Rectal smooth muscle tissue (tissue), 1 donor: ENCODE data around the gene ARHGEF11.

ENCODE experiments used
- H3K27ac ChIP-seq: one replicate; pipeline ENCODE4 v1.7.0; 2013; ENCODE audit warnings: low read depth, low read length, inconsistent platforms
- H3K27me3 ChIP-seq: one replicate; pipeline ENCODE4 v1.7.0; 2013; ENCODE audit warnings: low read length; ENCODE audit not compliant: control insufficient read depth, insufficient read depth
- H3K36me3 ChIP-seq: one replicate; pipeline ENCODE4 v1.7.0; 2013; ENCODE audit warnings: low read length; ENCODE audit not compliant: control insufficient read depth, insufficient read depth
- H3K4me1 ChIP-seq: one replicate; pipeline ENCODE4 v1.7.0; 2013; ENCODE audit warnings: low read length; ENCODE audit not compliant: control insufficient read depth, insufficient read depth
- H3K4me3 ChIP-seq: one replicate; pipeline ENCODE4 v1.7.0; 2013; ENCODE audit warnings: low read length
- H3K9ac ChIP-seq: one replicate; pipeline ENCODE4 v1.7.0; 2013; ENCODE audit warnings: low read length

Gene ARHGEF11

DNA sequence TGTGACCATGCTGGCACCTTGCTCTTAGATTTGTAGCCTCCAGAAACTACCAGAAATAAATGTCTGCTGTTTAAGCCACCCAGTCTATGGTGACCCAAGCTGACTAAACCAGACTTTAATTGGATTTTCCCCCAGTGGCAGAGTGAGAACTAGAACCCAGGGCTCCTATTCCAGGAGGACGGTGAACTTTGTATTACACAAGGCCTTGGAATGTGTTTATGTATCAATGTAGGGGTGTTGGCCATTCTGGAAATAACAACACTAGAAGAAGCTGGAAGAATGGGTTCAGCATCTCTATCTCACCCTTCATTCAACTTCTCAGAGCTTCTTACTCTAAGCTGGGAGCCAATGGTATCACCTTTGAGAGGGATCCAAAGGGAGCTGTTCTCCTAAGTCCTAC is 37.0 kb downstream of the ARHGEF11 start:
- H3K27me3 ChIP-seq: no peaks in the 10 kb centered on the region
- no peak overlapping the region for H3K27ac ChIP-seq
- no peaks in the 10 kb centered on the region for H3K36me3 ChIP-seq
- H3K9ac ChIP-seq: no peak overlapping the region
- H3K4me3 ChIP-seq: no peak overlapping the region
- peaks cover 3% of the 10 kb centered on the region for H3K4me1 ChIP-seq

DNA sequence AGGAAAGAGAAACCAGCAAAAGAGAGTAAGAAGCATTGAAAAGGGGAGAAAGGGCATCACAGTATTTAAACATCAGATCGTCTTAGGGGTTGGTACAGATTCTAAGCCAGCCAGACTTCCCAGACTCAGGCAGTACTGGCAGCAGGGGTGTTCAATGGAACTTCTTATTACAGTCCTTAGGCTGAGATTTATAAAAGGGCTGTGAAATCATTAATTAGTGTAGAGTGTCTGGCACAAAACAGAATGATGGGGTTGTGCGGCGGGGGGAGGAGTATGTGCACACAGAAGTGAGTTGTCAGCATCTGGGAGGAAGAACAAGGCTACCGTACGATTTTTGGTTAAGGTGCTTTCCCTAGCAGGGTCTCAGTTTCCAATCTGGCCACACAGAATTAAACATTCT is 38.2 kb downstream of the ARHGEF11 start:
- Histone ChIP-seq H3K4me1 (peaks cover 3% of the 10 kb centered on the region), H3K9ac (no peak overlapping the region), H3K4me3 (no peak overlapping the region), H3K27me3 (no peaks in the 10 kb centered on the region), H3K36me3 (no peaks in the 10 kb centered on the region), H3K27ac (no peak overlapping the region)

DNA sequence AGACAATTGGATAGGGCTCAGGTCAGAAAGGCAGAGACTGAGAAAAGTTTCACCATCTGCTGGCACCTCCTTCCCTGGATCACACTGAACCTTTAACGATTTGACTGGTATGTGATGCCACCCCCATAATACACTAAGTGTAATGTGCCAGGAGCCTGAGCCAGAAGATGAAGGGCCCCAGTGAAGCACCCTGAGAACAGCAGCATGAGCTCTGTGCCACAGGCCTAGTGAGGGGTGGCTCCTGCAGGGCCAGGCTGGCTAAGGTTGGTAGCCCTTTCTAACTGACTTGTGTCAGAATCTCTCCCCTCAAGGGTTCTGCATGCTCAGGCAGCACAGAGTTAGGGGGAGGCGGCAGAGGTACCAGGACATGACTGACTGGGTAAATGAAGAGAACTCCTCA is 38.9 kb downstream of the ARHGEF11 start:
- Histone ChIP-seq H3K9ac (no peak overlapping the region), H3K4me3 (no peak overlapping the region), H3K36me3 (no peaks in the 10 kb centered on the region), H3K4me1 (peaks cover 3% of the 10 kb centered on the region), H3K27me3 (no peaks in the 10 kb centered on the region), H3K27ac (no peak overlapping the region)

DNA sequence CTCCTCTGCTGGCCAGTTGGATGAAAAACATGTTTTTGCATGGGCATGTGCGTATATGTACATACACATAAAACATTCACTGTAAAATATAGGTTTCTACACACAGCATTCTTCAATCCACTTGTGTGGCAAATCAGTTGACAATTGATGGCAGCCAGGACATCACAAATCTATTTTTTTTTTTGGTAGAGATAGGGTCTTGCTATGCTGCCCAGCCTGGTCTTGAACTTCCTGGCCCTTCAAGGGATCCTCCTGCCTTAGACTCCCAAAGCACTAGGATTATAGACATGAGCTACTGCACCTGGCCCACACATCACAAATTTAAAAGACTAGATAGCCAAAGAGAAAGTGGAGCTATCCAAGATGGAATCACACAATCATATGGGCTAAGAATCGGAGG is 39.6 kb downstream of the ARHGEF11 start:
- Histone ChIP-seq H3K4me3 (no peak overlapping the region), H3K4me1 (peaks cover 3% of the 10 kb centered on the region), H3K9ac (no peak overlapping the region), H3K36me3 (no peaks in the 10 kb centered on the region), H3K27me3 (no peaks in the 10 kb centered on the region), H3K27ac (no peak overlapping the region)

- H3K4me1 ChIP-seq: peaks cover 3% of the 10 kb centered on the region
- H3K27me3 ChIP-seq: no peaks in the 10 kb centered on the region
- no peaks in the 10 kb centered on the region for H3K36me3 ChIP-seq
- no peak overlapping the region for H3K27ac ChIP-seq
- H3K4me3 ChIP-seq: no peak overlapping the region
- H3K9ac ChIP-seq: no peak overlapping the region
Observed at GRCh38 chr1:157004806-157005205, 40.7 kb downstream of the ARHGEF11 start.

DNA sequence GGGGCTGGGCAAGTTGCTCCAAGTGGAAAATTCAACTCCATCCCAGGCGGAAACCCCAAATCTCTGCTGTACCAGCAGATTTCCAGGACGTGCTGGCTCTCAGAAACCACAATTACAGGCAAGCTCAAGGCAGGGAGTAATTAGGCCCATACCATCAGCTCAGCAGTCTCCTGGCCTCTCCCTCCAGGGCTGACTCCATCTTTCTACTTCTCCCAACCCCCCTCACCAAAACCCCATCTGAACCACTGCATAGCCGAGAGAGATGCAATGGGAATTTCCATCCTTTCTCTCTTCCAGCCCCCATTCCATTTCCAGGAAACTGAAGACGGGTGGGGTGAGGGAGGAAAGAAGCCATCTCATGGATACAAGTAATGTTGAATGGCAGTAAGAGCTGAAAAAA is 41.2 kb downstream of the ARHGEF11 start:
- H3K27ac ChIP-seq: no peak overlapping the region
- no peak overlapping the region for H3K4me3 ChIP-seq
- H3K36me3 ChIP-seq: no peaks in the 10 kb centered on the region
- H3K4me1 ChIP-seq: peaks cover 3% of the 10 kb centered on the region
- H3K9ac ChIP-seq: no peak overlapping the region
- no peaks in the 10 kb centered on the region for H3K27me3 ChIP-seq

DNA sequence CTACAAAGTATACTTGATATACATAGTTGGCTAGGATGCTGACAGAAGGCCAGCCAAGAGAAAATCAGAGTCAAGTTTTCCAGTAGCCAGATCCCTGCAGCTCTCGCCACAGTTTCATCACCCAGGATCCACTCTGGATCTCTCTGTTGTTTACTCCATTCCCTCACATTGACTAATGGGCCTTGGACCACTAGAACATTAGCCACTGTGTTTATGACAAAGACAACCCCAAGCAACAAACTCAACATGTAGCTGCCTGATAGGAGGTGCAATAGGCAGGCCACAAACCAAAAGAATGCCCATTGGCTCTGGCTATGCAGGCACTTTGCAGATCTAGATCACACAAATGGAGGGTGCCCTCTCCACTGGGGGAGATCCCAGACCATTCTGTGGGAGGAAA is 44.2 kb downstream of the ARHGEF11 start:
- no peaks in the 10 kb centered on the region for H3K4me1 ChIP-seq
- no peak overlapping the region for H3K4me3 ChIP-seq
- H3K27ac ChIP-seq: no peak overlapping the region
- no peaks in the 10 kb centered on the region for H3K27me3 ChIP-seq
- H3K36me3 ChIP-seq: no peaks in the 10 kb centered on the region
- H3K9ac ChIP-seq: no peak overlapping the region

GRCh38 chr1:157000686-157001085 is 44.9 kb downstream of the ARHGEF11 start:
- H3K27ac ChIP-seq: no peak overlapping the region
- H3K27me3 ChIP-seq: no peaks in the 10 kb centered on the region
- H3K4me3 ChIP-seq: no peak overlapping the region
- H3K36me3 ChIP-seq: no peaks in the 10 kb centered on the region
- H3K4me1 ChIP-seq: no peaks in the 10 kb centered on the region
- no peak overlapping the region for H3K9ac ChIP-seq

GRCh38 chr1:156999596-157000320 is 45.8 kb downstream of the ARHGEF11 start:
- no peak overlapping the region for H3K27ac ChIP-seq
- H3K4me1 ChIP-seq: no peaks in the 10 kb centered on the region
- H3K9ac ChIP-seq: no peak overlapping the region
- no peaks in the 10 kb centered on the region for H3K36me3 ChIP-seq
- no peaks in the 10 kb centered on the region for H3K27me3 ChIP-seq
- no peak overlapping the region for H3K4me3 ChIP-seq

DNA sequence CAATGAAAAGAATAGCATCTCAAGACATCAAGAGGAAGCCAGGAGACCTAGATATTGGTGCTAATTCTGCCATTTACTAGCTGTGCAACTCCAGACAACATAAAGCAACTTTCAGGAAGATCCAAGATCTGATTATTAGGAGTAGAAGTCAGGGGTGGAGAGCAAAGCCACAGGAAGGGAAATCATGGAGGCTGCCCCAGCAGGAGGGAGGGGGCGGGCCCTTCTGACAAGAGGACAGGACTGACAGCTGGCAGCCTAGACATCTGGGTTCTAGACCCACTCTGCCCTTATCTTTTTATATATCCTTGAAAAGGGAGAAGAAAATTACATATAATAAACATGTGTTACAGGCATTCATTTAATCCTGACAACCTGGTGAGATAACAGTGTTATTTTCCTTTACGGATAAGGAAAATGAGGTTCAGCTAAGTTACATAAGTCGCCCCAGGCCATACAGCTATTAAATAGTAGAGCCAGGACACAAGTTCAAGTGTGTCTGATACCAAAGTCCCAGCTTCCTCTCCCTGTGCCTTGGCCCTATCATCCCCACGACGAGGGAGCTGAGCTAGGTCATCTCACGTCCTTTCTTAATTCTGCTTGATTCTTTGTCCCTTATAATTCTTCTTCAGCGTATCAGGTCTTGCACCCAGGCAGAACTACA is 46.6 kb downstream of the ARHGEF11 start:
- H3K27me3 ChIP-seq: no peaks in the 10 kb centered on the region
- no peak overlapping the region for H3K9ac ChIP-seq
- no peaks in the 10 kb centered on the region for H3K36me3 ChIP-seq
- H3K4me1 ChIP-seq: no peaks in the 10 kb centered on the region
- no peak overlapping the region for H3K4me3 ChIP-seq
- H3K27ac ChIP-seq: no peak overlapping the region

- Histone ChIP-seq H3K27me3 (no peaks in the 10 kb centered on the region), H3K27ac (no peak overlapping the region), H3K4me1 (no peaks in the 10 kb centered on the region), H3K9ac (no peak overlapping the region), H3K4me3 (no peak overlapping the region), H3K36me3 (no peaks in the 10 kb centered on the region)
Observed at GRCh38 chr1:156998301-156998700, 47.2 kb downstream of the ARHGEF11 start.

DNA sequence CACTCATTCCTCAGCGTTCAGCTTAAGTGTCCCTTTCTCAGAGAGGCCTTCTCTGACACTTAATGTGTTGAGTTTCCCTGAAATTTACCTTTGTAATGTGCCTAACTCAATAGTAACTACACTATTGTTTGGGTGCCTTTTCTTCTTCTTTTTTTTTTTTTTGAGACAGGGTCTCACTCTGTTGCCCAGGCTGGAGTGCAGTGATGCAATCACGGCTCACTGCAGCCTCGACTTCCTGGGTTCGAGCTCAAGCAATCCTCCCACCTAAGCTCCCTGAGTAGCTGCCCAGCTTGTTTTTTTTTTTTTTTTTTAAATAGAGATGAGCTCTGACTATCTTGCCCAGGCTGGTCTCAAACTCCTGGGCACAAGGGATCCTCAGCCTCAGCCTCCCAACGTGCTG is 50.1 kb downstream of the ARHGEF11 start:
- Histone ChIP-seq H3K4me1 (no peaks in the 10 kb centered on the region), H3K27me3 (no peaks in the 10 kb centered on the region)

GRCh38 chr1:156994277-156994676 is 51.3 kb downstream of the ARHGEF11 start:
- H3K27ac ChIP-seq: no peak overlapping the region
- H3K4me3 ChIP-seq: no peak overlapping the region
- H3K4me1 ChIP-seq: no peaks in the 10 kb centered on the region
- H3K27me3 ChIP-seq: no peaks in the 10 kb centered on the region
- H3K36me3 ChIP-seq: no peaks in the 10 kb centered on the region
- H3K9ac ChIP-seq: no peak overlapping the region

More for the DNA sequence above, 50.1 kb downstream of the ARHGEF11 start:
- no peak overlapping the region for H3K9ac ChIP-seq
- no peak overlapping the region for H3K4me3 ChIP-seq
- no peak overlapping the region for H3K27ac ChIP-seq
- H3K36me3 ChIP-seq: no peaks in the 10 kb centered on the region
